Superior temporal gyrus (tissue), 1 donor: ENCODE measurements around the gene TSTD1.
"Not testable (repeated sequence)": the region's sequence is repeated elsewhere in the genome, so short reads cannot be mapped to it uniquely, and the experiment has no call there.

ENCODE experiments used
- DNase-seq: peaks from one replicate; pipeline ENCODE4 v3.0.0-alpha.2; 2016; ENCODE audit errors: extremely low spot score

Gene TSTD1

DNA sequence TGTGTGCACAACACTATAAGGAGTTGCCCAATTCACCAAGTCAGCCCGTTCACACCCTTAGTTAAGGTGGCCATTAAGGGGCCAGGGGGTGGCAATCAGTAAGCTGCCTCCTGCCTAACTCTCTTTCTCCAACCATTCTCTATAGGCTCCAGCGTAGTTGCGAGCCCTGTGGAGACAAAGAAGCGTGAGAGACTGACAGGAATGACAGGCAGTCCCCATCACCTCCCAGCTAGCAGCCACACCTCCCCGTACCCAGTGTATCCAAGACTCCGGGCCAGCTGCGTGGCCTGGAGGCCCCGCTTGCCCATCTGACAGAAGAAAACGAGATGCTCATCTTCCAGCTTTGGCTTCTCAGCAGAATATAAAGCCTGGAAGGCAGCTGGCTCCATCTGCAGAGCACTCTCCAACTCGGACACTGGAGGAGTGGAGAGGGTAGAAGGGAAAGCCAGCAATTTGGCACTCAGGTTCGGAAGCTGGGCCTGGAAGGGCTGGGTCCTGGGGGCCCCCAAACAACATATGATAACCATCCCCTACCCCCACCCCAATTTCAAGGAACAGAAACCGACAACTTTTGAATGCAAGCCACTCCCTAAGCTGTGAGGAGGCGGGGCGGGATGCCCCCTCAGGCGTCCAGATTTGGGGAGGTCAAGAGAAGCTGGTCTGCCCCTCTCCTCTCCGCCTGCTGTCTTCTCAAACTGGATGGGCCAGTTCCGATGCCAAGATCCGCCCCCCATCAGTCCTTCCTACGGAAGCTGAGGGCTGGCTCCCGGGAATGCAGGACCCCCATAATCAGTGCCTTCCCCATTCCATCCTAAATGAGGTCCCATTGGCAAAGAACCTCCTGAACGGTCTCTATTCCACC lies 872 bp downstream of the TSTD1 start:
- DNase-seq, result no peak

DNA sequence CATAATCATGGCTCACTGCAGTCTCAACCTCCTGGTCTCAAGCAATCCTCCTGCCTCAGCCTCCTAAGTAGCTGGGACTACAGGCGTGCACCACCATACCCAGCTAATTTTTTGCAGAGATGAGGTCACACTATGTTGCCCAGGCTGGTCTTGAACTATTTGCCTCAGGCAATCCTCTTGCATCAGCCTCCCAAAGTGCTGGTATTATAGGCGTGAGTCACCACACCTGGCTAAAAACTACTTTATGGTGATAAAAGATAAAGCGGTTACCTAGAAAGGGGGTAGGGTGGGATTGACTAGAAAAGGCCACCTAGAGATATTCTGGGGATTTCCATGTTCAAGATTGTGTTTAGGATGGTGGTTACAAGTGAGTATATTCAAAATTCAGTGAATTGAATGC lies 5.0 kb downstream of the TSTD1 start:
- no peak for DNase-seq

DNA sequence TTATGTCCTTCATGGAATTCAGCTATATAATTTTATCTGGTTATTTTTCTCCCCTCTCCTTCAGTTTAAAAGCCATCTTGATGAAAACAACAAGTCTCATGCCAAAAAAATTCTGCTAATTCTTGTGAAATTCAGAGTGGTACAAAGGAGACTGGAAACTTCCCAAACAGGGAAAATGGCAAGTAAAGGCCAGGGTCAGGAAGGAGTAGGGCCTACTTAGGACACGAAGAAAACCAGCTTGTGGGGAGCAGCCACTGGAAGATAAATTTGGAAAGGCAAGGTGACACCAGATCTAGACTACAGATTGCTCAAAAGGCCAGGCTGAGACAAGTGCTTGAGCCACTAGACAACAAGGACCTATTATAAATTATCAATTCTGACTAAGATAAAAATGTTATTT lies 6.4 kb downstream of the TSTD1 start:
- DNase-seq, result no peak

DNA sequence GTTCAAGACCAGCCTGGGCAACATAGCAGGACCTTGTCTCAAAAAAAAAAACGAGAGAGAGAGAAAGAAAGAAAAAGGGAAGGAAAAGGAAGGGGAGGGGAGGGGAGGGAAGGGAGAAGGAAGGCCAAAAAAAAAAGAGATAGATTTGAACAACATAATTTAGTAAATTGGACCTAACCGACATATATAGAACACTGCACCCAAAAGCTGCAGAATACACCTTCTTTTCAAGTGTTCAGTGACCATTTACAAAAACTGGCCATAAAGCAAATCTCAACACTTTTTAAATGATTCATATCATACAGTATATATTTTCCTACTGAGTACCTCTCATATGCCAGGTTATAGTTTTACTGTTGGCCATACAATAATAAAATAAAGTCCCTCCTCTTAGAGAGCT lies 6.9 kb downstream of the TSTD1 start:
- DNase-seq, result no peak

DNA sequence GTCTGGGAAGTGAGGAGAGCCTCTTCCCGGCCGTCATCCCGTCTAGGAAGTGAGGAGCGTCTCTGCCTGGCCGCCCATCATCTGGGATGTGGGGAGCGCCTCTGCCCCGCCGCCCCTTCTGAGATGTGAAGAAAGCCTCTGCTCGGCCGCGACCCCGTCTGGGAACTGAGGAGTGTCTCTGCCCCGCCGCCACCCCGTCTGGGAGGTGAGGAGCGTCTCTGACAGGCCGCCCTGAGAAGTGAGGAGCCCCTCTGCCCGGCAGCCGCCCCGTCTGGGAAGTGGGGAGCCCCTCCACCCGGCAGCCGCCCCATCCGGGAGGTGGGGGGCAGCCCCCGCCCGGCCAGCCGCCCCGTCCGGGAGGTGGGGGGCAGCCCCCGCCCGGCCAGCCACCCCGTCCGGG lies 9.3 kb downstream of the TSTD1 start:
- not testable (repeated sequence) for DNase-seq

DNA sequence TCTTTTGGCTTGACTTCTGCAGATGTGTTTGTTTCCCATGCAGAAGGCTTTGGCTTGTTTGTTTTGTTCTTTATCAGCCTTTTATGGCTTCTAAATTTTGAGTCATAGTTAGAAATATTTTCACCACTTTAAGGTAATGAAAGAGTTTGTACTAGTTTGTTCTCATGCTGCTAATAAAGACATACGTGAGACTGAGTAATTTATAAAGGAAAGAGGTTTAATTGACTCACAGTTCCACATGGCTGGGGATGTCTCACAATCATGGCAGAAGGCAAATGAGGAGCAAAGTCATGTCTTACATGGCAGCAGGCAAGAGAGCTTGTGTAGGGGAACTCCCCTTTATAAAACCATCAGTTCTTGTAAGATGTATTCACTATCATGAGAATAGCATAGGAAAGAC lies 11.8 kb downstream of the TSTD1 start:
- not testable (repeated sequence) for DNase-seq

DNA sequence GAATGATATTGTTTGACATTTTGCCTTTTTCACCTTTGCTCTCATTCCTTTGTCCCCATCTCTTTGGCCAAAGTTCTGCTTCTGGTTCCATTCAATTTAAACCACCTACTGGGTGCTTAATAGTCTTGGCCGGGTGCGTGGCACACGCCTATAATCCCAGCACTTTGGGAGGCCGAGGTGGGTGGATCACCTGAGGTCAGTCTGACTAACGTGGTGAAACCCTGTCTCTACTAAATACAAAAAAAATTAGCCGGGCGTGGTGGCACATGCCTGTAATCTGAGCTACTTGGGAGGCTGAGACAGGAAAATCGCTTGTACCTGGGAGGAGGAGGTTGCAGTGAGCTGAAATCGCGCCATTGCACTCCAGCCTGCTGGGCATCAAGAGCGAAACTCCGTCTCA lies 16.3 kb downstream of the TSTD1 start:
- DNase-seq, result not testable (repeated sequence)

DNA sequence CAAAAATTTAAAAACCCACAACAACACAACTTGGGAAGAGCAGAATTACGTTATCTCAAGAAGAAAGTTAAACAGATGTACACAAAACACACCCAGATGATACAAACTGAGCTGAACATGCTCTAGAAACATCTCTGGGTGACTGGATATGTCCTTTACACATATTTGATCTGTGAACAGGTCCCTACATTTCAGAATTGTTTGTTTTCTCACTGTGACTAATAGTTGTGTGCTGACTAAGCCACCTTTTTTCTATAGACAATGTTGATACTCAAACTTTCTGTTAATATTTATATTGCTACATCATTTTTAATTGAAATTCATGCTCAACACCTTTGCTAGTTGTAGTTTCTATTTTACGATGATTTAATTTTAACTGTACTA lies 16.8 kb downstream of the TSTD1 start:
- DNase-seq, result no peak

DNA sequence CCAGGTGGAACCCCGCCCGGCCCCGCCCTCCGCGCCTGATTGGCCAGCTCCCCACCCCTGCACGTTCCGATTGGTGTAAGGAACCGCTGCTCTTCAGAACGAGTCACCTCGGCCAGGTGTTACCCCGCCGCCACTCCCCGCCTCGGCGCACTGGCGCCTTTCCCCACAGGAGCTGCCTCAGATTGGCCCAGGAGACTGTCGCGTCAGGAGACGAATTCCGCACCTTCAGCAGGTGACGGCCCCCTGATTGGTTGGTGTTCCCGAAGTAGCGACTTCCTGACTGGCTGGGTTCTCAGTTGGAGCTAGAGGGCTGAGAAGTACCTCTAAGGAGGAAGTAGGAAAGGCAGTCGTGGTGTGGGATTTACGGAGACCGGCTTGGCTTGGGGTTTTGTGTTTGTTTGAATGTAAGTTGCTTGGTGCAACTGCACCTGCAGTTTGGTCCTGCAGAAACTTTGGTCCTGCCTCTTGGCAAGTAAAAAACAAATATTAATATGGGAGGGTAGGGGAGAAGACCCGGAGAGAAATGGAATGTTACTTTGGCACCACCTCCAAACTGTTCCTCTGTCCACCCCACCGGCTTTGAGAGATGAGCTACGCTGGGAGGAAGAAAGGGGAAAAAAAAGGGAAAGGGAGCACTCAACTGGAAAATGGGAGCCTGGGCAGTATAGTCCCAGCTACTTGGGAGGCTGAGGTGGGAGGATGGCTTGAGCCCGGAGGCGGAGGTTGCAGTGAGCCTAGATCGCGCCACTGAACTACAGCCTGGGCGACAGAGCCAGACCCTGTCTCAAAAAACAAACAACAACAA lies 17.4 kb downstream of the TSTD1 start:
- no peak for DNase-seq

DNA sequence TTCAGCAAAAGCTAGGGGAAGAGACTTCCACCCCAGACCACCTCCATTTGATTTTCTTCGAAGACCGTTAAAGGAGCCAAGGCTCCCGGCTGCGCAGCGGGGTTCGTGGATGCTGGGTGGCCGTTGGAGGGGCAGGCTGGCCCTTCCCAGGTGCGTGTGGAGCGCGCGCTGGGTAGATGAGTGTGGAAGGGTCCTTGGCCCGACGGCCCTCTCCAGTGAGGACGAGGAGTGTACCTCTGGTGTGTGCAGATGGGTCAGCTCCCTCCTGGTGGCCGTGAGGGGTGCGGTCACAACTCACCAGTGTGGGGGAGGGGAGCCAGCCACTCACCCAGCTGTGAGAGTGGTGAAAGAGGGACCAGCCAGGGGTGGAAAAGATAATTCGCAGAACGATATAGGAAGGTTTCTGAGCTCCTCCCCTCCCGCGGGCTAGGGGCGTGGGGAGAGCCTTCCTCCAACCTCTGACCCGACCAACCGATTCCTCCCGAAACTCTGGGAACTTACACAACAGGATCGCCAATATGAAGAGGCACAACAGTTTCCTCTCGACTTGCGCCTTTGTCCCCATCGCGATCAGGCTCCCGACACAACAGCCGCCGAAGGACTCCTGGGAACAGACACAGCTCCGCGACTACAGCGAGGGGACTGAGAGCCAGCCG lies 18.1 kb downstream of the TSTD1 start, which contains the start of gene F11R:
Gene F11R, minus strand, starts transcription at position 644 of the 656 bp plus-strand sequence. Its CDS starts 79 bp downstream, at position 565.
- no peak for DNase-seq

DNA sequence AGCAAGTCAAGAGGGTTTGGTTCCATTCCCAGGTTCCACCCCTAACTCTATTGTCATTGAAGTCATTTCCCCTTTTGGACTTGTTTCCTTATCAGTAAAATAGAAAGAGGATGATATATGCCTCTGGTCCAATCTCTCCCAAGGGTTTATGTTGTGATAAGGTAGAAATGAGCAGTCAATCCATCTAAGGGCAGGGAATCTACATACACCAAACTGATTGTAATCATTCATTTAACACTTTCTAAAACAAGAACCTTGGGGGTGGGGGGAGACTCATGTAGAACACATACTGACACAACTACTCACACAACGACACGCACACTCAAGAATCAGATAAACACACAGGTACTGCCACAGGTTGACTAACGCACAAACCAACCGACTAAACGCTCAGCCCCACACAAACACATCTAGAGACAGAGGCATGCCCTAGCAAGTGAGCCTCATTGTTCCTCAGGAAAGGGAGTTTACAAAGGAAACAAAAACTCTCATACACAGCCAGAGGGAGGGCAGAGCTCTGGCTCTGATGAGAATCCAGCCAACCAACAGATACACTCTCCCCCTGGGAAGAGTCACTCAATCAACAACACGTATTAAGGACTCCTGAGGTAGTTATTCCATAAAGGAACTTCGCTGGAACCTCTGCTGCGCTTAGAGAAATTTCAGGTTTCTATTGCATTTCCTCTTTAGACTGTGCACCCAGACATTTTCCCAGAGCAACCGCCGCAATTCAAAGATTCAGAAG lies 18.8 kb downstream of the TSTD1 start:
- DNase-seq, result peak; percentile 29

DNA sequence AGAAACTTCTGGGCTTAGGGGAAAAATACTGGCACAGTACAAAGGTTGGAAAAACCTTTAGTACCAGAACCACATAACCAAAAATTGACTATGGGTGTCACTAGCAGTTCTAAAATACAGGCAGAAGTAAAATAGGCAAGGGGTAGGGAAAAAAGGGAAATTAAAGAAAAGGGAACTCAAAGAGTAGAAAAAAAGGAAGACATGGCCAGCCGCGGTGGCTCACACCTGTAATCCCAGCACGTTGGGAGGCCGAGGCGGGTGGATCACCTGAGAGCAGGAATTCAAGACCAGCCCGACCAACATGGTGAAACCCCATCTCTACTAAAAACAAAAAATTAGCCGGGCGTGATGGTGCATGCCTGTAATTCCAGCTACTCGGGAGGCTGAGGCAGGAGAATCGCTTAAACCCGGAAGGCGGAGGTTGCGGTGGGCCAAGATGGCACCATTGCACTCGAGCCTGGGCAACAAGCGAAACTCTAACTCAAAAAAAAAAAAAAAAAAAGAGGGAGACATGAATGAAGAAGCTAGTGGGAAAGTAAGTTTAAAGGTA lies 19.6 kb downstream of the TSTD1 start:
- not testable (repeated sequence) for DNase-seq

DNA sequence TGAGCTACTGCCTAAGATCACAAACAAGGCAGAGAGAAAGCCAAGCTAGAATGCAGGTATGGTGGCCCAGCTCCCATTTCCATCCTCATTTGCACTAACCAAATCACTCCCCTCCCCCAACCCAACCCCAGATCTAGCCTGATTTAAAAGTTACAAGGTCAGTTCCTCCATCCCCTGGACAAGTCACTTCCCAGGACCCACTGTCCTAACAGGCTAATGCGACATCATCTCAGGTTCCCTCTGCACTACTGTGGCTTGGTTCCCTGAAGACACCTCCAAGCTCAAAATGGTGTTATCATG lies 20.2 kb downstream of the TSTD1 start:
- DNase-seq, result no peak

DNA sequence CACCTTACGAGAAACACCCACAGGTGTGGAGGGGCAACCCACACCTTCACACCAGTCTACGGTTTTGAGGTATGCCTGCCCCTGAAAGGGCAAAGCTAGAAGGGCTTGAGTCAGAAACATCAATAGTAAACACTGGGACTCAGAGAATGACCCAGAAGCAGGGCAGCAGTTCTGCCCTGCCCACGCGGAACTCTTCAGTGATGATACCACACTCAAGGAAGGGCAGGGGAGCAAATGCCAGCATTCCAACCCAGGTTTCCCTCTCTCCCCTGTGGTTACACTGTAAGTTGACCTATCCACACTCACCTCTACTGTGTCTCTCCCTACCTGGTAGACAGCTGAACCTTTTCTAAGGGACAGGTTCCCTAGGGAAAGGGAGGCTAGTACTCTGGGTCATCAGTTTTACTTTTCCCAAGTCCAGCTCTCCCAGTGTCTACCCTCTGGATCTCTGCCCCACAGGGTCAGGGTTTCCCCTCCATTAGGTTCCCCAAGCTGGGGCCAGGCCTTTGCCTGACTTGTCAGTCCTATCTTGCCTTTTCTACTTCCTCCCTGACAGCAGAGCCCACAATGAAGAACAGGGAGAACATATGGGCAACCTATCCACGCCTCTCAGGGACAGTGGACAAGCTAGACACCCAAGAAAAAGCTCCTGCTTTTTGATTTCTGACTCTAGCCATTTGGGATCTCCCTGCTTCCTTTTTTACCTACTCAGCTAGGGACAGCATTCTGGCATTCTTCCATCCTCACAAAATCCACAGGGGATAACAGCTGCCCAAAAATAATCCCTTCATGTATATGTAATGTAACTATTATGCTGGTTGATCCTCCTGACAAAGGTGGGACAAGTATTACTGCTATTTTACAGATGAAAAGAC lies 20.8 kb downstream of the TSTD1 start:
- DNase-seq, result no peak

DNA sequence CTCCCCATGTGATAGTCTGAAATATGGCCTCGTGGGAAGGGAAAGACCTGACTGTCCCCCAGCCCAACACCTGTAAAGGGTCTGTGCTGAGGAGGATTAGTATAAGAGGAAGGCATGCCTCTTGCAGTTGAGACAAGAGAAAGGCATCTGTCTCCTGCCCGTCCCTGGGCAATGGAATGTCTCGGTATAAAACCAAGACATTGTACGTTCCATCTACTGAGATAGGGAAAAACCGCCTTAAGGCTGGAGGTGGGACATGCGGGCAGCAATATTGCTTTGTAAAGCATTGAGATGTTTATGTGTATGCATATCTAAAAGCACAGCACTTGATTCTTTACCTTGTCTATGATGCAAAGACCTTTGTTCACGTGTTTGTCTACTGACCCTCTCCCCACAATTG lies 21.6 kb downstream of the TSTD1 start:
- DNase-seq, result not testable (repeated sequence)

DNA sequence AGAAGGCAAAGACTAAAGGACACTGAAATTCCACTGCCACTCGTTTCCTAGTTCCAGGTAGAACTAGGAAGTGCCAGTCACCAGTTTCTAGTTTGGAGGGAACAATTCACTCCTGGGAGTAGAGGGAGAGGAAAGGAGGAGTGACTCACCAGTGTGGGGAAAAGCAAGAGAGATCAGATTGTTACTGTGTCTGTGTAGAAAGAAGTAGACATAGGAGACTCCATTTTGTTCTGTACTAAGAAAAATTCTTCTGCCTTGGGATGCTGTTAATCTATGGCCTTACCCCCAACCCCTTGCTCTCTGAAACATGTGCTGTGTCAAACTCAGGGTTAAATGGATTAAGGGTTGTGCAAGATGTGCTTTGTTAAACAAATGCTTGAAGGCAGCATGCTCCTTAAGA lies 22.1 kb downstream of the TSTD1 start:
- DNase-seq, result not testable (repeated sequence)

DNA sequence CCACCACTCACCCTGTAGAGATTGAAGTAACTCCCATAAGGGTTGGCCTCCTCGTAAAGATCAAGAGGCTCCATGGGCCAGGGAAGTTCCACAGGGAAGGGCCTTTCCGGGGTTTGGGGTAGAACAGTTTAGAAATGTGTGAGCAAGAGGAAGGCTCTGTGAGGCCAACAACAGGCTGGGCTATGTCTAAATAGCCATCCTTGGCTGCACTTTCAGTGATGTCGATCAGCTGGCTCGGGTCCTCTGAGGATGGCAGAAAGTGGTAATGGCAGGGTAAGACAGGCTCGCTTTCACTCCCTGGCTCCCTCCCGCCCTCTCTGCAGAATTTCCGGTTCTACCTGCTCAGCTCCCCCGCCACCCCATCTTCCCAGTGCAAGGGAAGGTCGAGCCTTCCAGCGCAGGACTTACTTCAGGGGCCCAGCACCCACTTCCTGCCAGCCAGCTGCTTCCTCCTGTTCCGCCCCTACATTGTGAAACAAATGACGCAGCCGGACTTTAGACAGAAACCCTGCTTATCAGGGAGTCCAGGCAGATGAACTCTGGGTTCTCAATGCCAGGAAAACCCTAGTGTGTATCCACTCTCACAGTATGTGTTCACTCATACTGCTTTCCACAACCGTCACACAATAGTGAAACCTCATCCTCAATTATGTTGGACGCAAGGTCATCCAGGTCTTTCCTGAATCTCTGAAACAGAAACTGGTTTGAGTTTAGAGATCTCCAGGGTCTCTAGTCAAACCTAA lies 25.1 kb downstream of the TSTD1 start:
- DNase-seq, result peak; percentile 27

DNA sequence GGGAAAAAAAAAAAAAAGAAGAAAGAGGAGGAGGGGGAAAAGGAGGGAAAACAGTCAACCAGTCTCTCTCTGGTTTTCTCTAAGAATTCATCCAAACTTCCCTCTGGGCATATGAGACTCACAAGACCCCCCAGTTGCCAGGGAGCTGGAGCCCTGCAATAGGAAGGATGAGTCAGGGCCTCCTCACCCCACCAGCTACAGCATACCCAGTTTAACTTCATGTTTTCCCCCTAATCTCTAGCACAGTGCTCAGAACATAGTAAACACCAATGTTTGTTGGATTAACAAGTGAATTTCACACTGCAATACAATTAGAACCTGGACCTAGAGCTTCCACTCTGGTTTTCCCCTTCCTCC lies 25.7 kb downstream of the TSTD1 start:
- no peak for DNase-seq

DNA sequence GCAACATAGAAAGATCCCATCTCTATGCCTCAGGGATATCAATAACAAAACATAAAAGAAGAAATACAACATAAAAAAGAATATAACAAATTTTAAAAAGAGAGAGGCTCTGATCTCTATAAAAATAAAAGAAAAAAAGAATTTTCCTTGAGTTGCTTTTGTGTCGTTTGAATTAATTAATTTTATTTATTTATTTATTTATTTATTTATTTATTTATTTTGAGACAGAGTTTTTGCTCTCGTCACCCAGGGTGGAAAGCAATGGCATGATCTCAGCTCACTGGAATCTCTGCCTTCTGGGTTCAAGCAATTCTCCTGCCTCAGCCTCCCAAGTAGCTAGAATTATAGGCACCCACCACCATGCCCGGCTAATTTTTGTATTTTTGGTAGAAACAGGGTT lies 26.3 kb downstream of the TSTD1 start:
- no peak for DNase-seq
